Activated T-cell treated with anti-CD3 and anti-CD28 coated beads, Interleukin-2, amount 50 U/mL, for 4 hours (primary cell): ENCODE measurements around the gene C12orf75. TPM values are rescaled to one million over a fixed set of nuclear protein-coding genes. Genes with fewer than 3 reads are reported as not detected.
"Not testable (repeated sequence)": the region's sequence is repeated elsewhere in the genome, so short reads cannot be mapped to it uniquely, and the experiment has no call there.

Experiments used
- ATAC-seq, 2 donors: fragments of 200-7000 bp; cut with Tn5 transposase; one replicate each; pipeline ENCODE4 v1.10.0; 2021
- DNase-seq: peaks from one replicate; pipeline ENCODE4 v3.0.0-alpha.2; 2020
- H3K27me3 Mint-ChIP-seq: one replicate; pipeline ENCODE4 v1.8.0; 2021; ENCODE audit warnings: low read depth, mixed read lengths
- H3K36me3 Mint-ChIP-seq: one replicate; pipeline ENCODE4 v1.8.0; 2022; ENCODE audit warnings: mixed read lengths; ENCODE audit not compliant: insufficient read depth
- H3K4me1 Mint-ChIP-seq: one replicate; pipeline ENCODE4 v1.8.0; 2021; ENCODE audit warnings: low read depth, mixed read lengths
- H3K4me3 Mint-ChIP-seq: one replicate; pipeline ENCODE4 v1.8.0; 2021; ENCODE audit warnings: mild to moderate bottlenecking, moderate library complexity, mixed read lengths
- H3K9me3 Mint-ChIP-seq: one replicate; pipeline ENCODE4 v1.8.0; 2021; ENCODE audit warnings: mixed read lengths
- total RNA-seq, 3 donors: library from RNA; stranded (reverse); gene quantifications; one replicate each; pipeline ENCODE4 v1.2.1, GENCODE V29; 2021

Gene C12orf75
- total RNA-seq, 3 donors from 2014 or later, result 10.1 to 11.0 (median 10.7) TPM

GRCh38 chr12:105391231-105391630 lies 60.7 kb downstream of the C12orf75 start:
- no peak for ATAC-seq

DNA sequence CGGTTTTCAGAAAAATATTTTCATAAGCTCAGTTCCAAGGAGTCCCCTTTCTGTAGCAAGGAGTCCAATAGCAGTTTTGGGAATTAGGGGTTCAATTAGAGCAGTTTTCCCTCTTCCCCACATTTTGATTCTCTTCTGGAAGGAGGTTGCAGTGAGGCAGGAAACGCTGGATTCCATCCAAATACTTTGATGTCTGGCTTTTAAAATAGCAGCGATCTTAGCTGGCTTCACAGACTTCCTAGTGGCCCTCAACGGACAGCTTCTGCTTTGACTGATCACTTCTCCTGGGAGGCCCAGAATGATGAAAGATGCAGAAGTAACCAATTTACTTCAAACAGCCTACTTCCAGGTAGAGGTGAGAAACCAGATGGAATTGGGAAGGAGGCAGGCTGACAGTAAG lies 63.1 kb downstream of the C12orf75 start:
- Mint-ChIP-seq H3K36me3 (peaks cover 7% of the 10 kb centered on the region), H3K4me3 (no peak overlapping the region), H3K4me1 (peaks cover 3% of the 10 kb centered on the region), H3K27me3 (no peaks in the 10 kb centered on the region), H3K9me3 (peaks cover 6% of the 10 kb centered on the region)
- ATAC-seq (no peak), DNase-seq (no peak)

More at GRCh38 chr12:105391231-105391630, 60.7 kb downstream of the C12orf75 start:
- no peak for DNase-seq
- H3K4me3 Mint-ChIP-seq, result no peak overlapping the region
- H3K4me1 Mint-ChIP-seq, result peaks cover 3% of the 10 kb centered on the region
- no peaks in the 10 kb centered on the region for H3K27me3 Mint-ChIP-seq
- no peaks in the 10 kb centered on the region for H3K36me3 Mint-ChIP-seq
- H3K9me3 Mint-ChIP-seq, result no peaks in the 10 kb centered on the region

- no peaks in the 10 kb centered on the region for H3K27me3 Mint-ChIP-seq
- H3K4me1 Mint-ChIP-seq, result peaks cover 3% of the 10 kb centered on the region
- no peak for DNase-seq
- no peak for ATAC-seq
- H3K4me3 Mint-ChIP-seq, result no peak overlapping the region
- peaks cover 10% of the 10 kb centered on the region for H3K9me3 Mint-ChIP-seq
- peaks cover 7% of the 10 kb centered on the region for H3K36me3 Mint-ChIP-seq
These were observed 65.5 kb downstream of the C12orf75 start for GRCh38 chr12:105396024-105396423.

- no peaks in the 10 kb centered on the region for H3K27me3 Mint-ChIP-seq
- peaks cover 10% of the 10 kb centered on the region for H3K9me3 Mint-ChIP-seq
- H3K4me3 Mint-ChIP-seq, result no peak overlapping the region
- H3K36me3 Mint-ChIP-seq, result peaks cover 7% of the 10 kb centered on the region
- ATAC-seq, result no peak
- H3K4me1 Mint-ChIP-seq, result no peaks in the 10 kb centered on the region
- no peak for DNase-seq
These were observed 66.5 kb downstream of the C12orf75 start for GRCh38 chr12:105396983-105397382.

- no peak for DNase-seq
- ATAC-seq, result no peak
- Mint-ChIP-seq H3K4me3 (no peak overlapping the region), H3K36me3 (peaks cover 7% of the 10 kb centered on the region), H3K9me3 (peaks cover 10% of the 10 kb centered on the region), H3K4me1 (no peaks in the 10 kb centered on the region), H3K27me3 (no peaks in the 10 kb centered on the region)
These were observed 68.4 kb downstream of the C12orf75 start for GRCh38 chr12:105398930-105399329.

DNA sequence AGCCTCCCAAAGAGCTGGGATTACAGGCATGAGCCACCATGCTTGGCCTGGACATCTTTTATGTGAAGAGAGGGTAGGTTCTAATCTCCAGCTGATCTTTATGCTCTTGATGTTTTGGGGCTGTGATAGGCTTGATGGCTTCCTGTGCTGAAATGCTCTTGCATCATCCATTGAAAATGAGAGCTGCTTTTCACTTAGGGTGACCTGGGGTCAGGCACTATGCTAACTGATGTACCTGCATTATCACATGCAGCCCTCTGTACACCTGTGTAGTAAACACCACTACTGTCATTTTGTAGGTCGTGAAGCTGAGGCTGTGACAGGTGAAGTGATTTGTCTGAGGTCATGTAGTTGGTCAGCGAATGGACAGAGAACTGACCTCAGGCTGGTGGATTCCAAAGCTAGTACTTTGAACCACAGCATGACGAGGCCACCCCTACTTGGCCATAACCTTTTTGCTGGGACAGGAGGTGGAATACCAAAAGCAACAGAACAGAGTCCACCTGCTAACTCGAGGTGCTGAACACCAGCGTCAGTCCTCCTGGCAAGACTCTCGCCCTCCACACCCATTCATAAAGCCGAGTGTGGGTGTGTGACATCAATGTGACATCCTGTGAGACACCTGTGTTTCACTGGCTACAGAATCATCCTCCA lies 69.1 kb downstream of the C12orf75 start:
- no peak overlapping the region for H3K4me3 Mint-ChIP-seq
- H3K36me3 Mint-ChIP-seq, result peaks cover 7% of the 10 kb centered on the region
- H3K27me3 Mint-ChIP-seq, result no peaks in the 10 kb centered on the region
- ATAC-seq, result no peak
- no peaks in the 10 kb centered on the region for H3K4me1 Mint-ChIP-seq
- peaks cover 10% of the 10 kb centered on the region for H3K9me3 Mint-ChIP-seq
- no peak for DNase-seq

GRCh38 chr12:105400227-105400626 lies 69.7 kb downstream of the C12orf75 start:
- Mint-ChIP-seq H3K36me3 (peaks cover 7% of the 10 kb centered on the region), H3K4me3 (no peak overlapping the region), H3K4me1 (no peaks in the 10 kb centered on the region), H3K9me3 (peaks cover 10% of the 10 kb centered on the region), H3K27me3 (no peaks in the 10 kb centered on the region)
- DNase-seq, result no peak
- no peak for ATAC-seq

- no peaks in the 10 kb centered on the region for H3K27me3 Mint-ChIP-seq
These were observed 70.7 kb downstream of the C12orf75 start for GRCh38 chr12:105401198-105401597.

DNA sequence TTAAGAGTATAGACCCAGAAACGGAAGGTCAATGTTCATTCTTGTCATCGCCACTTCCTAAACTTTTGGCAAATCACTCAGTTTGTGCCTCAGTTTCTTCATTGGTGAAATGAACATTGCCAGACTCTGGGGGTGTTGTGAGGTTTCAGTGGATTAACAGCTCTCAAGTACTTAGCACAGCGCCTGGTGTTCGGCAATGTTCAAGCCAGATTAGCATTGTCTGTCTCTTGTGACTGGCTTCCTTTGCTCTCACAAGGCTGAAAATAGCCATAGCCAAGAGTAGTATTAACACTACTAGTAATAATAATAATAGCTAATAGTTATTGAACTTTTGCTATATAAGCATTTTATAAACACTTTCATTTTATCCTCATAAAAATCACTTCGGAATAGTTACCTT lies 71.9 kb downstream of the C12orf75 start:
- ATAC-seq (no peak), DNase-seq (no peak)
- Mint-ChIP-seq H3K36me3 (peaks cover 7% of the 10 kb centered on the region), H3K9me3 (peaks cover 10% of the 10 kb centered on the region), H3K4me1 (no peaks in the 10 kb centered on the region), H3K27me3 (no peaks in the 10 kb centered on the region), H3K4me3 (no peak overlapping the region)

More at GRCh38 chr12:105401198-105401597, 70.7 kb downstream of the C12orf75 start:
- Mint-ChIP-seq H3K9me3 (peaks cover 10% of the 10 kb centered on the region), H3K4me3 (no peak overlapping the region), H3K4me1 (no peaks in the 10 kb centered on the region), H3K36me3 (peaks cover 7% of the 10 kb centered on the region)
- DNase-seq (no peak), ATAC-seq (no peak)

- ATAC-seq, result no peak
- H3K9me3 Mint-ChIP-seq, result peaks cover 8% of the 10 kb centered on the region
- H3K4me3 Mint-ChIP-seq, result no peak overlapping the region
- DNase-seq, result no peak
- H3K36me3 Mint-ChIP-seq, result peaks cover 6% of the 10 kb centered on the region
- H3K27me3 Mint-ChIP-seq, result no peaks in the 10 kb centered on the region
- no peaks in the 10 kb centered on the region for H3K4me1 Mint-ChIP-seq
These were observed 72.6 kb downstream of the C12orf75 start for GRCh38 chr12:105403095-105403494.

- ATAC-seq, H3K4me3 Mint-ChIP-seq, DNase-seq, H3K9me3 Mint-ChIP-seq, H3K36me3 Mint-ChIP-seq, H3K4me1 Mint-ChIP-seq, H3K27me3 Mint-ChIP-seq: not testable (repeated sequence)
These were observed 73.6 kb downstream of the C12orf75 start for GRCh38 chr12:105404134-105404533.

DNA sequence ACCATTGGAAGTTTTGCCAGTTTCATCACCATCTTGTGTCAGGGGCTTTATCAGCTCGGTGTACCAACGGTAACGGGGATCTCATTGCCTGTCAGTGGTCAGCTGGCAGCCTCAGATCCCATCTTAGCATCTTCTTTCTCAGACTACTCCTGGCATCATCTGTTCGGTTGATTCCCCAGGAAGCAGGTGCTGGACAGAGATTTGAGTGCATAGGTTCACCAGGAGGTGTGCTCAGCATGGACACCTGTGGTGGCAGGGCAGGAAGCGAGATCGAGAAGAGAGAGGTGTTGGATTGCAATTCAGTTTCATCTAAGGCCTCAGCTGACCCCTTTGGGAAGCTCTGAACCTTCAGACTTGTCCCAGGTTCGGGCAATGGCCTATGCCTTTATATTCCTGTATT lies 76.0 kb downstream of the C12orf75 start:
- Mint-ChIP-seq H3K4me1 (peaks cover 15% of the 10 kb centered on the region), H3K4me3 (no peak overlapping the region), H3K9me3 (no peaks in the 10 kb centered on the region), H3K36me3 (no peaks in the 10 kb centered on the region), H3K27me3 (no peaks in the 10 kb centered on the region)
- ATAC-seq (no peak), DNase-seq (no peak)

GRCh38 chr12:105409279-105409678 lies 78.8 kb downstream of the C12orf75 start:
- Mint-ChIP-seq H3K4me3 (no peak overlapping the region), H3K36me3 (no peaks in the 10 kb centered on the region), H3K9me3 (no peaks in the 10 kb centered on the region), H3K4me1 (peaks cover 15% of the 10 kb centered on the region), H3K27me3 (no peaks in the 10 kb centered on the region)
- ATAC-seq (no peak), DNase-seq (no peak)

GRCh38 chr12:105409801-105410471 lies 79.4 kb downstream of the C12orf75 start:
- Mint-ChIP-seq H3K4me3 (peak overlapping the region; percentile 73), H3K27me3 (no peaks in the 10 kb centered on the region), H3K36me3 (no peaks in the 10 kb centered on the region), H3K9me3 (no peaks in the 10 kb centered on the region), H3K4me1 (peaks cover 15% of the 10 kb centered on the region)
- ATAC-seq (no peak), DNase-seq (no peak)

- no peaks in the 10 kb centered on the region for H3K36me3 Mint-ChIP-seq
- H3K27me3 Mint-ChIP-seq, result no peaks in the 10 kb centered on the region
- DNase-seq (no peak), ATAC-seq (no peak)
- no peak overlapping the region for H3K4me3 Mint-ChIP-seq
- no peaks in the 10 kb centered on the region for H3K9me3 Mint-ChIP-seq
- peaks cover 15% of the 10 kb centered on the region for H3K4me1 Mint-ChIP-seq
These were observed 83.5 kb downstream of the C12orf75 start for GRCh38 chr12:105413911-105414487.
